B cell (primary cell): ENCODE measurements around the gene TBX6.

Source experiments
- EZH2 ChIP-seq: IDR thresholded peaks from 2 replicates; pipeline ENCODE4 v1.6.1; 2012; ENCODE audit warnings: borderline replicate concordance, low read depth, mild to moderate bottlenecking, moderate library complexity, low read length; ENCODE audit not compliant: insufficient read depth, poor library complexity, severe bottlenecking
- TF ChIP-seq, protein P1 (sequence below): fragments of 200-600 bp; IDR thresholded peaks from one replicate; pipeline ENCODE4 v1.8.0; 2022; ENCODE audit warnings: antibody characterized with exemption, mild to moderate bottlenecking

DNA sequence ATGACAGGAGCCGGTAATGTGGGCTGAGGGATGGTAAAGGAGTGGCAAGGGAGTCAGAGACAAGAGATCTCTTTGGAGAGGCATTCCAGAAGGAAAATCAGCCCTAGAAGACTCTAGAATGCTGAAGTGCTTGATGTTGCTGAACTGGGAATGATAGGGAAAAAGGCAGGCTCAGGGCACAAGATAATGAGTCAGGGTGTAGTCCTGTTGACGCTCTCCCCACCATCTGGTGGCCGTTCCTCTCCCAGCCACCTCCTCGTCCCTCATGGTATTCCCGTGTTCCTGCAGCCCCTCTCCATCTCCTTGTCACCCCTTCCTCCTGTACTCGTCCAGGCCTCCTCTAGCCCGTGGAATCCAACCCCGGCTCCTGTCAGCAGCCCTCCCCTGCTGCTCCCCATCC lies 37.3 kb downstream of the TBX6 start:
- TF ChIP-seq, protein P1, sequence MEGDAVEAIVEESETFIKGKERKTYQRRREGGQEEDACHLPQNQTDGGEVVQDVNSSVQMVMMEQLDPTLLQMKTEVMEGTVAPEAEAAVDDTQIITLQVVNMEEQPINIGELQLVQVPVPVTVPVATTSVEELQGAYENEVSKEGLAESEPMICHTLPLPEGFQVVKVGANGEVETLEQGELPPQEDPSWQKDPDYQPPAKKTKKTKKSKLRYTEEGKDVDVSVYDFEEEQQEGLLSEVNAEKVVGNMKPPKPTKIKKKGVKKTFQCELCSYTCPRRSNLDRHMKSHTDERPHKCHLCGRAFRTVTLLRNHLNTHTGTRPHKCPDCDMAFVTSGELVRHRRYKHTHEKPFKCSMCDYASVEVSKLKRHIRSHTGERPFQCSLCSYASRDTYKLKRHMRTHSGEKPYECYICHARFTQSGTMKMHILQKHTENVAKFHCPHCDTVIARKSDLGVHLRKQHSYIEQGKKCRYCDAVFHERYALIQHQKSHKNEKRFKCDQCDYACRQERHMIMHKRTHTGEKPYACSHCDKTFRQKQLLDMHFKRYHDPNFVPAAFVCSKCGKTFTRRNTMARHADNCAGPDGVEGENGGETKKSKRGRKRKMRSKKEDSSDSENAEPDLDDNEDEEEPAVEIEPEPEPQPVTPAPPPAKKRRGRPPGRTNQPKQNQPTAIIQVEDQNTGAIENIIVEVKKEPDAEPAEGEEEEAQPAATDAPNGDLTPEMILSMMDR: no peak
- no peak for TF ChIP-seq EZH2
